ENCODE results near the gene STBD1. TPM values are rescaled to one million over a fixed set of nuclear protein-coding genes. Genes with fewer than 3 reads are reported as not detected.

STBD1 gene
- total RNA-seq, 1 experiment from 2014 or later: not detected

- POLR2A ChIA-PET (ENCODE audit: low non-redundant PET): no interaction called here
- intact Hi-C loops (cut with micrococcal nuclease; ENCODE audit: unreplicated experiment): no loop called here
- H3K4me1 ChIP-seq (ENCODE audit: insufficient read depth, low read length, poor library complexity, severe bottlenecking): no peaks in the 10 kb centered on the region
- no peaks in the 10 kb centered on the region for H3K9me3 ChIP-seq (ENCODE audit: low read depth, low read length, poor library complexity, severe bottlenecking)
- H3K36me3 ChIP-seq (ENCODE audit: insufficient read depth, low read length, poor library complexity, severe bottlenecking): no peaks in the 10 kb centered on the region
- no peak overlapping the region for H3K4me3 ChIP-seq (ENCODE audit: low read depth, low read length, poor library complexity, severe bottlenecking)
- DNase-seq (ENCODE audit: low spot score): no peak
- no peak overlapping the region for H3K27ac ChIP-seq (ENCODE audit: low read depth, low read length, poor library complexity, severe bottlenecking)
- H3K27me3 ChIP-seq (replicated peaks; ENCODE audit: insufficient read depth, low read depth, low read length, poor library complexity): no peaks in the 10 kb centered on the region
- TF ChIP-seq CTCF (conservative IDR thresholded peaks at IDR 0.05; ENCODE audit: low read depth, low read length) (no peak), EZH2 (IDR thresholded peaks at IDR 0.05; ENCODE audit: borderline replicate concordance, low read depth, low read length, poor library complexity, severe bottlenecking) (no peak)
- CTCF ChIA-PET: no interaction called here
- no TSS peak for BruUV-seq (replicated peaks)
Observed at GRCh38 chr4:76334885-76335284, 28.4 kb downstream of the STBD1 start.

GRCh38 chr4:76339364-76339763 is 32.8 kb downstream of the STBD1 start:
- CTCF ChIA-PET: no interaction called here
- Histone ChIP-seq H3K9me3 (ENCODE audit: low read depth, low read length, poor library complexity, severe bottlenecking) (no peaks in the 10 kb centered on the region), H3K36me3 (ENCODE audit: insufficient read depth, low read length, poor library complexity, severe bottlenecking) (no peaks in the 10 kb centered on the region), H3K4me1 (ENCODE audit: insufficient read depth, low read length, poor library complexity, severe bottlenecking) (no peaks in the 10 kb centered on the region), H3K27me3 (replicated peaks; ENCODE audit: insufficient read depth, low read depth, low read length, poor library complexity) (no peaks in the 10 kb centered on the region), H3K4me3 (ENCODE audit: low read depth, low read length, poor library complexity, severe bottlenecking) (no peak overlapping the region), H3K27ac (ENCODE audit: low read depth, low read length, poor library complexity, severe bottlenecking) (no peak overlapping the region)
- POLR2A ChIA-PET (ENCODE audit: low non-redundant PET): no interaction called here
- TF ChIP-seq CTCF (conservative IDR thresholded peaks at IDR 0.05; ENCODE audit: low read depth, low read length) (no peak), EZH2 (IDR thresholded peaks at IDR 0.05; ENCODE audit: borderline replicate concordance, low read depth, low read length, poor library complexity, severe bottlenecking) (no peak)
- intact Hi-C loops (cut with micrococcal nuclease; ENCODE audit: unreplicated experiment): no loop called here
- no peak for DNase-seq (ENCODE audit: low spot score)
- no TSS peak for BruUV-seq (replicated peaks)

- no peaks in the 10 kb centered on the region for H3K9me3 ChIP-seq (ENCODE audit: low read depth, low read length, poor library complexity, severe bottlenecking)
- no peaks in the 10 kb centered on the region for H3K4me1 ChIP-seq (ENCODE audit: insufficient read depth, low read length, poor library complexity, severe bottlenecking)
- peak; percentile 1 for DNase-seq (ENCODE audit: low spot score)
- CTCF ChIA-PET: no interaction called here
- intact Hi-C loops (cut with micrococcal nuclease; ENCODE audit: unreplicated experiment): no loop called here
- no TSS peak for BruUV-seq (replicated peaks)
- no peaks in the 10 kb centered on the region for H3K27me3 ChIP-seq (replicated peaks; ENCODE audit: insufficient read depth, low read depth, low read length, poor library complexity)
- no peak overlapping the region for H3K4me3 ChIP-seq (ENCODE audit: low read depth, low read length, poor library complexity, severe bottlenecking)
- H3K27ac ChIP-seq (ENCODE audit: low read depth, low read length, poor library complexity, severe bottlenecking): no peak overlapping the region
- TF ChIP-seq CTCF (conservative IDR thresholded peaks at IDR 0.05; ENCODE audit: low read depth, low read length): no peak
- no peak for TF ChIP-seq EZH2 (IDR thresholded peaks at IDR 0.05; ENCODE audit: borderline replicate concordance, low read depth, low read length, poor library complexity, severe bottlenecking)
- H3K36me3 ChIP-seq (ENCODE audit: insufficient read depth, low read length, poor library complexity, severe bottlenecking): no peaks in the 10 kb centered on the region
- POLR2A ChIA-PET (ENCODE audit: low non-redundant PET): no interaction called here
Observed at GRCh38 chr4:76341063-76341462, 34.5 kb downstream of the STBD1 start.

All from A673 (cell line).